ENCODE results near the gene CBLL1.

- TF ChIP-seq CTCF (IDR thresholded peaks at IDR 0.05): no peak
- no peak for TF ChIP-seq POLR2A (IDR thresholded peaks at IDR 0.05)
Measured at GRCh38 chr7:107799647-107800264, 55.8 kb downstream of the CBLL1 start.

All from ovary (tissue), 3 donors.